Epithelial cell of esophagus (primary cell): ENCODE data around the gene TOP1.

Experiments used
- DNase-seq: peaks from one replicate; pipeline ENCODE4 v3.0.0; 2010; ENCODE audit warnings: low read depth
- H3K4me3 ChIP-seq: 2 replicates; pipeline ENCODE4 v1.5.1; 2011; ENCODE audit warnings: mild to moderate bottlenecking, low read length, control low read depth
- CTCF ChIP-seq: IDR thresholded peaks from 2 replicates; pipeline ENCODE4 v1.5.1; 2011; ENCODE audit warnings: low read depth, mild to moderate bottlenecking, low read length, control low read depth, inconsistent platforms; ENCODE audit not compliant: insufficient read depth; ENCODE audit errors: missing control alignments

TOP1 gene

GRCh38 chr20:41173791-41174341 lies 145.2 kb downstream of the TOP1 start:
- TF ChIP-seq CTCF = no peak
- no peak for DNase-seq
- H3K4me3 ChIP-seq = no peak overlapping the region
